SK-N-SH (cell line): ENCODE data around the gene PIAS4. TPM values are rescaled to one million over a fixed set of nuclear protein-coding genes. Genes with fewer than 3 reads are reported as not detected.
"Not testable (repeated sequence)": the region's sequence is repeated elsewhere in the genome, so short reads cannot be mapped to it uniquely, and the experiment has no call there.

Source experiments
- CTCF ChIA-PET: fragments of 300-600, 350-600 bp; formaldehyde crosslinking; extraction: SDS; loops from one replicate; lab custom pipeline; 2021; lab: Yijun Ruan, JAX
- POLR2A ChIA-PET: fragments of 350-600 bp; sonication (Branson Sonifier 250); formaldehyde crosslinking; extraction: SDS; loops from one replicate; lab custom pipeline; 2020; ENCODE audit warnings: antibody characterized with exemption, inconsistent platforms; lab: Yijun Ruan, JAX
- DNase-seq: peaks from one replicate; pipeline ENCODE4 v3.0.0; 2012
- H2AFZ ChIP-seq: fragments of 200-600 bp; sonication (generic); 2 replicates; pipeline ENCODE4 v1.8.1; 2016; ENCODE audit warnings: antibody characterized with exemption, mild to moderate bottlenecking, low read depth
- H3F3A ChIP-seq: fragments of 200-600 bp; sonication (generic); replicated peaks from 2 replicates; pipeline ENCODE3; 2016; ENCODE audit warnings: antibody characterized with exemption, mild to moderate bottlenecking; ENCODE audit not compliant: insufficient read depth
- H3K27ac ChIP-seq, 2 experiments: fragments of 200-500 bp in 1 of 2; fragments of 200-600 bp in 1 of 2; sonication (Bioruptor generic) in 1 of 2; sonication (generic), shearing (Covaris generic) in 1 of 2; 2 replicates each; pipeline versions ENCODE4 v1.5.1 to v1.6.1; 2014 to 2016; ENCODE audit warnings: low read depth in 2 of 2, inconsistent platforms in 1 of 2, low read length in 1 of 2, mild to moderate bottlenecking in 1 of 2, mixed read lengths in 1 of 2
- H3K27me3 ChIP-seq: fragments of 200-600 bp; sonication (generic), shearing (Covaris generic); 2 replicates; pipeline ENCODE4 v1.6.1; 2016; ENCODE audit warnings: mixed run types; ENCODE audit not compliant: insufficient read depth
- H3K36me3 ChIP-seq, 2 experiments: fragments of 200-500 bp in 1 of 2; fragments of 200-600 bp in 1 of 2; sonication (Bioruptor generic) in 1 of 2; sonication (generic) in 1 of 2; replicated peaks in 1 of 2; 2 replicates each; pipeline versions ENCODE3 to v1.5.1; 2014 to 2016; ENCODE audit warnings: low read length in 1 of 2, mild to moderate bottlenecking in 1 of 2; ENCODE audit not compliant: insufficient read depth in 2 of 2, control insufficient read depth in 1 of 2
- H3K4me1 ChIP-seq, 2 experiments: fragments of 200-500 bp in 1 of 2; fragments of 200-600 bp in 1 of 2; sonication (Bioruptor generic) in 1 of 2; sonication (generic), shearing (Covaris generic) in 1 of 2; 2 replicates each; pipeline versions ENCODE4 v1.5.1 to v1.6.1; 2014 to 2016; ENCODE audit warnings: low read depth in 1 of 2, low read length in 1 of 2, mixed run types in 1 of 2; ENCODE audit not compliant: insufficient read depth in 2 of 2, control insufficient read depth in 1 of 2
- H3K4me2 ChIP-seq: fragments of 200-600 bp; sonication (generic), shearing (Covaris generic); 2 replicates; pipeline ENCODE4 v1.6.1; 2017; ENCODE audit warnings: mixed run types
- H3K4me3 ChIP-seq, 2 experiments: fragments of 200-500 bp in 1 of 2; fragments of 200-600 bp in 1 of 2; sonication (Bioruptor generic) in 1 of 2; sonication (generic), shearing (Covaris generic) in 1 of 2; 2 replicates each; pipeline versions ENCODE4 v1.5.1 to v1.8.1; 2014 to 2016; ENCODE audit warnings: low read depth in 2 of 2, inconsistent platforms in 1 of 2, low read length in 1 of 2, mild to moderate bottlenecking in 1 of 2, mixed read lengths in 1 of 2, moderate library complexity in 1 of 2
- H3K79me2 ChIP-seq: fragments of 200-600 bp; sonication (generic); 2 replicates; pipeline ENCODE4 v1.8.1; 2017; ENCODE audit warnings: mild to moderate bottlenecking; ENCODE audit not compliant: insufficient read depth
- H3K9ac ChIP-seq: fragments of 200-600 bp; sonication (generic); 2 replicates; pipeline ENCODE4 v1.6.1; 2017; ENCODE audit warnings: mixed run types
- H3K9me2 ChIP-seq: fragments of 200-600 bp; sonication (generic); 2 replicates; pipeline ENCODE4 v1.6.1; 2017; ENCODE audit warnings: mixed run types
- H3K9me3 ChIP-seq: fragments of 200-600 bp; sonication (generic); 2 replicates; pipeline ENCODE4 v1.6.1; 2017; ENCODE audit warnings: mixed run types, mild to moderate bottlenecking, moderate library complexity
- H4K20me1 ChIP-seq: fragments of 200-600 bp; sonication (generic); 2 replicates; pipeline ENCODE4 v1.6.1; 2017; ENCODE audit warnings: mild to moderate bottlenecking, mixed run types; ENCODE audit not compliant: insufficient read depth
- RAD21 ChIP-seq: IDR thresholded peaks from 2 replicates; pipeline ENCODE4 v1.6.1; 2012; ENCODE audit warnings: mild to moderate bottlenecking, low read length
- USF2 ChIP-seq: fragments of 150-350 bp; IDR thresholded peaks from 2 replicates; pipeline ENCODE4 v1.6.1; 2017; ENCODE audit warnings: antibody characterized with exemption, low read length, low read depth, borderline replicate concordance
- WGBS: methylation state at CpG from one replicate; pipeline ENCODE4 v1.1.6; 2017; ENCODE audit warnings: low lambda C conversion rate; 5-methylcytosine and 5-hydroxymethylcytosine counted together
- polyA plus RNA-seq, 3 experiments: library from polyadenylated mRNA; depleted of rRNA; stranded (reverse); fragments of >200 nt; gene quantifications; 2 replicates each; pipeline ENCODE4 v1.2.3, GENCODE V29; 2012

Gene PIAS4
- polyA plus RNA-seq, 1 of the 3 experiments (the other 2 are of a cell fraction) = 14.1 TPM

DNA sequence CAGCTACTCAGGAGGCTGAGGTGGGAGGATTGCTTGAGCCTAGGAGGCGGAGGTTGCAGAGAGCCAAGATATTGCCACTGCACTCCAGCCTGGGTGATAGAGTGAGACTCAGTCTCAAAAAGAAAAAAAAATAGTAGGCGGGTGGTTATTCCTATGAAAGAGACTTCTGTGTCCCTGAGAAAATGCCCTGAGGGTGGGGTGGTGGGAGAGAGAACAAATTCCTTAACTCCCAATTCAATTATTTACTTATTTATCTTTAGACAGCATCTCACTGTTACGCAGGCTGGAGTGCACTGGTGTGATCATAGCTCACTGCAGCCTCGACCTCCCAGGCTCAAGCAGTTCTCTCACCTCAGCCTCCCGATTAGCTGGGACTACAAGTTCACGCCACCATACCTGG, 11.9 kb upstream of the PIAS4 start:
- H3K9me3 ChIP-seq = no peaks in the 10 kb centered on the region
- H3K4me3 ChIP-seq = no peak overlapping the region
- ChIA-PET CTCF (interaction anchor here (1.1 to 1.9 kb wide), 2 partner anchors 8 to 10 kb away, joined by 3 to 6 read pairs; partner anchors contain the start of gene EEF2), POLR2A (interaction anchor here (1.4 kb wide), 1 partner anchor 10 kb away, joined by 5 read pairs; the partner anchor contains the start of gene EEF2)
- no peak overlapping the region for H3K4me2 ChIP-seq
- H3K27me3 ChIP-seq = no peaks in the 10 kb centered on the region
- no peak overlapping the region for H3K27ac ChIP-seq
- no peak overlapping the region for H2AFZ ChIP-seq
- TF ChIP-seq RAD21 (no peak), USF2 (no peak)
- H3K9ac ChIP-seq = no peak overlapping the region
- no peaks in the 10 kb centered on the region for H3K4me1 ChIP-seq
- H3K36me3 ChIP-seq = no peaks in the 10 kb centered on the region
- DNase-seq = no peak
- no peaks in the 10 kb centered on the region for H3K9me2 ChIP-seq
- H3F3A ChIP-seq = no peaks in the 10 kb centered on the region
- H3K79me2 ChIP-seq = no peaks in the 10 kb centered on the region
- no peaks in the 10 kb centered on the region for H4K20me1 ChIP-seq
- WGBS = 77% methylated on average over 6 of the region's 6 CpGs

DNA sequence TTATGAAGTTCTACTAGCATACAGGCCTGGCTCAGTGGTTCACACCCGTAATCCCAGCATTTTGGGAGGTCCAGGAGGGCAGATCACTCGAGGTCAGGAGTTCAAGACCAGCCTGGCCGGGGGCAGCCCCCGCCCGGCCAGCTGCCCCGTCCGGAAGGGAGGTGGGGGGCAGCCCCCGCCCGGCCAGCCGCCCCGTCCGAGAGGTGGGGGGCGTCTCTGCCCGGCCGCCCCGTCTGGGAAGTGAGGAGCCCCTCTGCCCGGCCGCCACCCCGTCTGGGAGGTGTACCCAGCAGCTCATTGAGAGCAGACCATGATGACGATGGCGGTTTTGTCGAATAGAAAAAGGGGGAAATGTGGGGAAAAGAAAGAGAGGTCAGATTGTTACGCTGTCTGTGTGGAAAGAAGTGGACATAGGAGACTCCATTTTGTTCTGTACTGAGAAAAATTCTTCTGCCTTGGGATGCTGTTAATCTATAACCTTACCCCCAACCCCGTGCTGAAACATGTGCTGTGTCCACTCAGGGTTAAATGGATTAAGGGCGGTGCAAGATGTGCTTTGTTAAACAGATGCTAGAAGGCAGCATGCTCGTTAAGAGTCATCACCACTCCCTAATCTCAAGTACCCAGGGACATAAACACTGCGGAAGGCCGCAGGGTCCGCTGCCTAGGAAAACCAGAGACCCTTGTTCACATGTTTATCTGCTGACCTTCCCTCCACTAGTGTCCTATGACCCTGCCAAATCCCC, 8.7 kb upstream of the PIAS4 start:
- not testable (repeated sequence) for H3K4me1 ChIP-seq, DNase-seq, H2AFZ ChIP-seq, H3K4me3 ChIP-seq, H3F3A ChIP-seq, H3K4me2 ChIP-seq, H4K20me1 ChIP-seq, H3K9me3 ChIP-seq, H3K36me3 ChIP-seq, H3K79me2 ChIP-seq, H3K27ac ChIP-seq, H3K9me2 ChIP-seq, H3K9ac ChIP-seq, H3K27me3 ChIP-seq
- POLR2A ChIA-PET = interaction anchor here (0.7 kb wide), 1 partner anchor 9 kb away, joined by 3 read pairs; the partner anchor contains the start of gene PIAS4
- 76% methylated on average over 15 of the region's 29 CpGs for WGBS
- CTCF ChIA-PET = interaction anchor here (2.7 kb wide), 1 partner anchor 13 kb away, joined by 7 read pairs; the partner anchor contains the start of gene EEF2

GRCh38 chr19:4000798-4001197, 6.7 kb upstream of the PIAS4 start:
- not testable (repeated sequence) for H3K9me2 ChIP-seq, H3K36me3 ChIP-seq, H3K27me3 ChIP-seq, H3F3A ChIP-seq, H3K4me1 ChIP-seq, H3K79me2 ChIP-seq, H3K27ac ChIP-seq, H2AFZ ChIP-seq, H3K4me2 ChIP-seq, H4K20me1 ChIP-seq, H3K9me3 ChIP-seq, DNase-seq, H3K4me3 ChIP-seq, H3K9ac ChIP-seq
- ChIA-PET POLR2A (interaction anchor here (1.3 kb wide), 1 partner anchor 15 kb away, joined by 3 read pairs; the partner anchor contains the start of gene EEF2), CTCF (interaction anchor here (0.7 to 1.1 kb wide), 3 partner anchors 11 to 147 kb away, joined by 3 to 5 read pairs (median 4); no protein-coding TSS in a partner anchor)
- WGBS = 95% methylated on average over 5 of the region's 5 CpGs

GRCh38 chr19:4005436-4005835, 2.1 kb upstream of the PIAS4 start:
- POLR2A ChIA-PET = interaction anchor here (1.0 kb wide), 1 partner anchor 20 kb away, joined by 3 read pairs; the partner anchor contains the start of gene EEF2
- not testable (repeated sequence) for H3K9ac ChIP-seq, H3K27me3 ChIP-seq, H2AFZ ChIP-seq, H3K9me2 ChIP-seq, H3K4me3 ChIP-seq, H3K36me3 ChIP-seq, H3K9me3 ChIP-seq, H3K27ac ChIP-seq, H3F3A ChIP-seq, H3K4me2 ChIP-seq, DNase-seq
- WGBS = 99% methylated on average over 9 of the region's 9 CpGs
- peaks cover 12 to 17% of the 10 kb centered on the region in 2 experiments; a peak in 3 of 4 replicates for H3K4me1 ChIP-seq
- H3K79me2 ChIP-seq = peaks cover 38% of the 10 kb centered on the region
- H4K20me1 ChIP-seq = peaks cover 21% of the 10 kb centered on the region
- CTCF ChIA-PET = interaction anchor here (0.6 to 5.8 kb wide), 2 partner anchors 18 to 73 kb away, joined by 3 to 38 read pairs; partner anchors contain the start of gene NMRK2
